Mesendoderm (in vitro differentiated cells): Measurements from ENCODE around the gene BLOC1S6.

Experiments
- DNase-seq: peaks from one replicate; pipeline ENCODE4 v3.0.0; 2013
- H2AK5ac ChIP-seq: 2 replicates; pipeline ENCODE4 v1.6.1; 2013; ENCODE audit warnings: low read length, inconsistent platforms
- H2BK120ac ChIP-seq: 2 replicates; pipeline ENCODE4 v1.6.1; 2013; ENCODE audit warnings: low read depth, mild to moderate bottlenecking, low read length, moderate library complexity, mixed read lengths
- H2BK15ac ChIP-seq: replicated peaks from 2 replicates; pipeline ENCODE4 v1.6.1; 2013; ENCODE audit warnings: low read depth, mild to moderate bottlenecking, moderate library complexity
- H2BK5ac ChIP-seq: 2 replicates; pipeline ENCODE4 v1.6.1; 2013; ENCODE audit warnings: low read length, inconsistent platforms
- H3K18ac ChIP-seq: 2 replicates; pipeline ENCODE4 v1.6.1; 2013; ENCODE audit warnings: mild to moderate bottlenecking, low read length, mixed read lengths
- H3K23ac ChIP-seq: one replicate; pipeline ENCODE4 v1.6.1; 2013; ENCODE audit warnings: low read length
- H3K27ac ChIP-seq: 2 replicates; pipeline ENCODE4 v1.5.1; 2013; ENCODE audit warnings: low read depth, mild to moderate bottlenecking, inconsistent platforms, low read length, moderate library complexity
- H3K27me3 ChIP-seq: 2 replicates; pipeline ENCODE4 v1.6.1; 2013; ENCODE audit warnings: low read length, control low read depth, mild to moderate bottlenecking, inconsistent platforms; ENCODE audit not compliant: insufficient read depth, poor library complexity
- H3K36me3 ChIP-seq: 2 replicates; pipeline ENCODE4 v1.6.1; 2013; ENCODE audit warnings: low read length, inconsistent platforms; ENCODE audit not compliant: control insufficient read depth, insufficient read depth
- H3K4ac ChIP-seq: one replicate; pipeline ENCODE4 v1.6.1; 2013; ENCODE audit warnings: low read depth, mild to moderate bottlenecking, low read length, moderate library complexity
- H3K4me1 ChIP-seq: 2 replicates; pipeline ENCODE4 v1.6.1; 2013; ENCODE audit warnings: low read depth, low read length, inconsistent platforms; ENCODE audit not compliant: control insufficient read depth
- H3K4me2 ChIP-seq: 2 replicates; pipeline ENCODE4 v1.6.1; 2013; ENCODE audit warnings: low read length
- H3K4me3 ChIP-seq: 2 replicates; pipeline ENCODE4 v1.5.1; 2013; ENCODE audit warnings: mild to moderate bottlenecking, low read length
- H3K56ac ChIP-seq: one replicate; pipeline ENCODE4 v1.6.1; 2013; ENCODE audit warnings: low read length
- H3K79me1 ChIP-seq: 2 replicates; pipeline ENCODE4 v1.6.1; 2013; ENCODE audit warnings: low read length, inconsistent platforms
- H3K79me2 ChIP-seq: 2 replicates; pipeline ENCODE4 v1.6.1; 2013; ENCODE audit warnings: mild to moderate bottlenecking, low read length; ENCODE audit not compliant: control insufficient read depth, insufficient read depth
- H3K9ac ChIP-seq: 2 replicates; pipeline ENCODE4 v1.6.1; 2013; ENCODE audit warnings: low read length, inconsistent platforms
- H4K5ac ChIP-seq: one replicate; pipeline ENCODE4 v1.6.1; 2013; ENCODE audit warnings: low read length
- H4K8ac ChIP-seq: one replicate; pipeline ENCODE4 v1.6.1; 2013; ENCODE audit warnings: low read depth, mild to moderate bottlenecking, control low read depth, low read length, moderate library complexity
- WGBS: extraction: QIAGEN DNeasy Blood & Tissue Kit; methylation state at CpG from one replicate; pipeline ENCODE4 v1.1.7; 2013; ENCODE audit warnings: low lambda C conversion rate, missing lambda C conversion rate; ENCODE audit not compliant: insufficient coverage; ENCODE audit errors: extremely low coverage; 5-methylcytosine and 5-hydroxymethylcytosine counted together

The BLOC1S6 gene

DNA sequence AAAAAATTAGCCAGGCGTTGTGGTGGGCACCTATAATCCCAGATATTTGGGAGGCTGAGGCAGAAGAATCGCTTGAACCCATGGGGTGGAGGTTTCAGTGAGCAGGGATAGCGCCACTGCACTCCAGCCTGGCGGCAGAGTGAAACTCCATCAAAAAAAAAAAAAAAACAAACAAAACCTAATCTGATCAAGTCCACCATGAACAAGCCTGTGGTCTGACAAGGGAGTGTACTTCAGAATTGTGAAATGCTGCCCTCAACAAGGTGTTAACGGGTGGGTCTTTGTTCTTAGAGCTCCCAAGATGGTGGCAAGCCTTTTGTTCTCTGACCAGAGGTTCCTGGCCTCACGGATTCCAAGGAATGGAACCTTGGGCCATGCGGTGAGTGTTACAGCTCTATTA, 40.4 kb upstream of the BLOC1S6 start:
- no peak overlapping the region for H4K5ac ChIP-seq
- no peak for DNase-seq
- H3K4me3 ChIP-seq, result no peak overlapping the region
- no peak overlapping the region for H3K27ac ChIP-seq
- no peak overlapping the region for H4K8ac ChIP-seq
- H2BK5ac ChIP-seq, result no peak overlapping the region
- no peak overlapping the region for H3K9ac ChIP-seq
- no peaks in the 10 kb centered on the region for H3K4me1 ChIP-seq
- no peak overlapping the region for H3K4me2 ChIP-seq
- H2AK5ac ChIP-seq, result no peak overlapping the region
- H3K18ac ChIP-seq, result no peak overlapping the region
- no peaks in the 10 kb centered on the region for H3K79me1 ChIP-seq
- H3K79me2 ChIP-seq, result no peaks in the 10 kb centered on the region
- no CpG with 5 or more reads among the region's 7 CpGs for WGBS
- no peaks in the 10 kb centered on the region for H3K27me3 ChIP-seq
- no peak overlapping the region for H3K4ac ChIP-seq
- no peak overlapping the region for H2BK120ac ChIP-seq
- H3K36me3 ChIP-seq, result no peaks in the 10 kb centered on the region
- H3K56ac ChIP-seq, result no peak overlapping the region
- no peak overlapping the region for H3K23ac ChIP-seq
- H2BK15ac ChIP-seq, result no peak overlapping the region

DNA sequence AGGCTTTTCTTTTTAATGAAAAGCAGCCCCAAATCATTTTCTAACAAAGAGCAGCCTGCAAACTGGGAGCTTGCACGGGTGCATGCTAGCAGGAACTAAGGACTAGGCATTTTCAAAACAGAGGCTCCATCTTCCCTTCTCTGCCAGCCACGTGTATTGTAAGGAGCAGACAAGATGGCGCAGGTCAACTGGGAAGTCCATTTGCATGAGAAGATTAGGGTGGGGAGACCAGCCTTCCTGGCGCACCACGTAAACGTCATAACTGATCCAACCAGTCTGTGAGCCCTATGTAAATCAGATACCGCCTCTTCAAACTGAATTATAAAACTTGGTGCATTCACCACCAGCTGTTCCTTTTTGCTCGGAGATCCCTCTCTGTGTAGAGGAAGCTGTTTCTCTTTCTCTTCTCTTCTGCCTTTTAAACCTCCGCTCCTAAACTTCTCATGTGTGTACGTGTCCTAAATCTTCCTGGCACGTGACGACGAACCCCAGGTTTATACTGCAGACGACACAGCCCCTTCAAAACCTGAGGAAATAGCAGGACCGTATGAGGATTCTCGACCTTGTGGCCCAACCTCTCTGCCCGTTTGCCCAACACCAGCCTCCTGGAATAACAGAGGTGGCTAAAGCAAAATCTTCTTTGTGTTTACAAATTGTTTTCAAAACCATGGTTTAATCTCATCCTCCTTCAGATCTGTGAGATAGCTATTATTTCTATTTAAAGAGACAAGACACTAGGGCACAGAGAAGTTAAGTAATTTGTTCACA, 38.2 kb upstream of the BLOC1S6 start:
- Histone ChIP-seq H4K8ac (no peak overlapping the region), H3K27me3 (no peaks in the 10 kb centered on the region), H2BK15ac (no peak overlapping the region), H3K18ac (no peak overlapping the region), H3K79me2 (no peaks in the 10 kb centered on the region), H3K4me2 (no peak overlapping the region), H2AK5ac (no peak overlapping the region), H3K23ac (no peak overlapping the region), H4K5ac (no peak overlapping the region), H3K9ac (no peak overlapping the region), H3K56ac (no peak overlapping the region), H3K4ac (no peak overlapping the region), H3K79me1 (no peaks in the 10 kb centered on the region), H3K4me3 (no peak overlapping the region), H3K36me3 (no peaks in the 10 kb centered on the region), H3K27ac (no peak overlapping the region), H3K4me1 (no peaks in the 10 kb centered on the region), H2BK5ac (no peak overlapping the region), H2BK120ac (no peak overlapping the region)
- no peak for DNase-seq
- WGBS, result no CpG with 5 or more reads among the region's 17 CpGs

DNA sequence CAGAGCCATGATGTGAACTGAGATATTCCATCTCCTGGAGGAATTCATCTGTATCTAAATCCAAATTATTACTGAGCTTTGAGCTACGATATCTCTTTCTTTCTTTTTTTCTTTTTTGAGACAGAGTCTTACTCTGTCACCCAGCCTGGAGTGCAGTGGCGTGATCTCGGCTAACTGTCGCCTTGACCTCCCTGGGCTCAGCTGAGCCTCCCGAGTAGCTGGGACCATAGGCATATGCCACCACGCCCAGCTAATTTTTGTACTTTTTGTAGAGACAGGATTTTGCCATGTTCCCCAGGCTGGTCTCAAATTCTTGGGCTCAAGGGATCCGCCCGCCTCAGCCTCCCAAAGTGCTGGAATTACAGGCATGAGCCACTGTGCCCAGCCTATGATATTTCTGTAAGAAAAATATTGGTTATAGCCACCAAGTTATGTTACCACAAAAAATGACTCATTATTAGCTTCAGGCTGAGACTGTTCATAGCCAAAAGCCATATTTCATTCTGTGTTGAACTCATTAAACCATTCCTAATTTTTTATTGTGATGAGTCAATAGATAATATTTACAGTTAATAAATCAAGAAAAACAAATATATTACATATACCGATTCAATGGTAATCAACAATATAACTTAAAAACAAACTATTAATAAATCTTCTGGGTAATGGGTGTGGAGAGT, 37.5 kb upstream of the BLOC1S6 start:
- H3K27me3 ChIP-seq, result no peaks in the 10 kb centered on the region
- H4K5ac ChIP-seq, result no peak overlapping the region
- no peaks in the 10 kb centered on the region for H3K79me1 ChIP-seq
- no peaks in the 10 kb centered on the region for H3K4me1 ChIP-seq
- no peak overlapping the region for H3K56ac ChIP-seq
- H3K9ac ChIP-seq, result no peak overlapping the region
- no peak overlapping the region for H3K23ac ChIP-seq
- WGBS, result 100% methylated on average over 1 of the region's 9 CpGs
- H3K4ac ChIP-seq, result no peak overlapping the region
- H4K8ac ChIP-seq, result no peak overlapping the region
- H2BK5ac ChIP-seq, result no peak overlapping the region
- H3K79me2 ChIP-seq, result no peaks in the 10 kb centered on the region
- DNase-seq, result no peak
- no peak overlapping the region for H3K18ac ChIP-seq
- H3K36me3 ChIP-seq, result no peaks in the 10 kb centered on the region
- H2AK5ac ChIP-seq, result no peak overlapping the region
- no peak overlapping the region for H3K27ac ChIP-seq
- H3K4me2 ChIP-seq, result no peak overlapping the region
- no peak overlapping the region for H2BK15ac ChIP-seq
- H3K4me3 ChIP-seq, result no peak overlapping the region
- H2BK120ac ChIP-seq, result no peak overlapping the region

DNA sequence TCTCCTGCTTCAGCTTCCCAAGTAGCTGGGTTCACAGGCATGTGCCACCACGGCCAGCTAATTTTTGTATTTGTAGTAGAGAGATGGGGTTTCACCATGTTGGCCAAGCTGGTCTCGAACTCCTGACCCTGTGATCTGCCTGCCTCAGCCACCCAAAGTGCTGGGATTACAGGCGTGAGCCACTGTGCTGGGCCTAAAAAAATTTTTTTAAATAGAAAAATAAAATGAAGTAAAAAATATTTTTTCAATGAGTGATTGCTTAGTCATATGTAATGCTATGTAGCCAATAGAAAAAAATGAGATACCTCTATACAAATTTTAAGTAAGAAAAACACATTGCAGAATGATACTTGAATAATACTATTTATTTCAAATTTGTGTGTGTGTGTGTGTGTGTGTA, 36.7 kb upstream of the BLOC1S6 start:
- H3K4ac ChIP-seq, result no peak overlapping the region
- no peaks in the 10 kb centered on the region for H3K79me1 ChIP-seq
- no peak overlapping the region for H4K8ac ChIP-seq
- no peak overlapping the region for H3K23ac ChIP-seq
- H3K9ac ChIP-seq, result no peak overlapping the region
- no CpG with 5 or more reads among the region's 3 CpGs for WGBS
- no peaks in the 10 kb centered on the region for H3K27me3 ChIP-seq
- H2BK120ac ChIP-seq, result no peak overlapping the region
- H3K79me2 ChIP-seq, result no peaks in the 10 kb centered on the region
- H3K36me3 ChIP-seq, result no peaks in the 10 kb centered on the region
- H2AK5ac ChIP-seq, result no peak overlapping the region
- no peak overlapping the region for H3K4me3 ChIP-seq
- no peak overlapping the region for H3K27ac ChIP-seq
- no peak overlapping the region for H4K5ac ChIP-seq
- H2BK15ac ChIP-seq, result no peak overlapping the region
- H3K18ac ChIP-seq, result no peak overlapping the region
- no peak overlapping the region for H3K4me2 ChIP-seq
- H3K4me1 ChIP-seq, result no peaks in the 10 kb centered on the region
- DNase-seq, result no peak
- no peak overlapping the region for H2BK5ac ChIP-seq
- no peak overlapping the region for H3K56ac ChIP-seq

DNA sequence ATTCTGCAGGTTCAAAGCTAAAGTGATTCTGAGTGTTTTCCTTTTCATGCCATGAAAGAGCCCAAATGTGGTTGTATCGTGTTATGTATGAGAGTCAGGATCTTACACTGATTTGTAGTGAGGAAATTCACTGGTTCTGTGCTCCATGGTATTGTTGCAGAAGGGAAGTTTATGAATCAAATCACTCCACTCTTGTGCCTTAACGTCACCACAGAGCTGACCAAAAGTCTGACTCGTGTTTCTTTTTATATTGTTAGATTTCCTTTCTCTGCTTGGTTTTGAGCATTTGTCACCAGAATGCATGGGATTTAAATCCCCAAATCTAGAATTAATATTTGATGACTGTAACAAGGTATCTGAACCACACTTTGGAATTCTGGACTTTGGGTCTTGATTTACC, 35.5 kb upstream of the BLOC1S6 start:
- Histone ChIP-seq H3K27ac (no peak overlapping the region), H2BK15ac (no peak overlapping the region), H2AK5ac (no peak overlapping the region), H3K27me3 (peaks cover under 1% of the 10 kb centered on the region), H3K4me1 (no peaks in the 10 kb centered on the region), H3K56ac (no peak overlapping the region), H3K4me2 (no peak overlapping the region), H3K79me1 (no peaks in the 10 kb centered on the region), H2BK120ac (no peak overlapping the region), H3K4me3 (no peak overlapping the region), H3K9ac (no peak overlapping the region), H3K23ac (no peak overlapping the region), H3K36me3 (no peaks in the 10 kb centered on the region), H4K5ac (no peak overlapping the region), H4K8ac (no peak overlapping the region), H3K4ac (no peak overlapping the region), H3K18ac (no peak overlapping the region), H3K79me2 (no peaks in the 10 kb centered on the region), H2BK5ac (no peak overlapping the region)
- DNase-seq, result no peak
- no CpG with 5 or more reads among the region's 3 CpGs for WGBS
